Measurements from ENCODE around the gene TBC1D21.

DNA sequence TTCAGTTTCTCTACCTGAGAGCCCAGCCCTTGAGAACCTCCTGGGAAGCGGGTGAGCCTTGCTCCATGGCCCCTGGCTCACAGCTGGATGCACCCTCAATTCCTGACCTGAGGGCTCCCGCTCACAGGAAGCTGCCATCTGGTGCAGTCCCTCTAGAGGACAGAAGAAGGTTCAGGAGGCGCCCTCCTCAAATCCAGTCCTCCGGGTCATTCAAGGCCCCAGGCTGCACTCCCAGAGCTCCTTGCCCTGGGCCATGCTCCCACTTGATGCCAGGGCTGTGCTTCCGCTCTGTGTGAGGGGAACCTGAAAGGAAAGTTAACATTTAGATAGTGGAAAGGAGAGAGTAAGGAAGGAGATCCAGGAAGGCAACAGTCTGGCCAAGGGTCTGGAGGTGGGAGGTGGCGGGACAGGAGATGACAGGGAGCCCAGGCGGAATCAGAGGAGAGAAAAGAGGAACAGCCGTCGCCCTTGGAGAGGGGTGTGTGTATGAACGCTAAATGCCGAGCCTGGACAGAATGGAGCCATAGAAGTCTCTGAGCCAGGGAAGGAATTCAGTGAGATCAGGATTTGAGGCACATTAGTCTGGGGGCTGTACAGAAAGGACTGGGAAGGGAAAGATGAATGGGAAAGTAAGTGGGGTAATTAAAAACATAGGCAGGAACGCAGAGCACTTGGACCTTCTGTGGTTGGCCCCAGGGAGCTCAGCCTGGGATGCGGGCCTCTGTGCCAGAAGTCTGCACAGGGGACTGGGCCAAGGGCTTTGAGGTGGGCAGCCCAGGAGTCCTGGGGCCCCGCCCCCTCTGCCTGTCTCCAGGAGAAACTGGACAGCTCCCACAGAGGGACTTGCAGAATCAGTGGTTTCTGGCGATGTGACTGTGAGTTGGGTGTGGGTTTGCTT, 26.1 kb downstream of the TBC1D21 start:
- TF ChIP-seq EZH2 (IDR thresholded peaks at IDR 0.05; ENCODE audit: borderline replicate concordance, low read length) (no peak), CTCF (conservative IDR thresholded peaks at IDR 0.05 in 1 of 2, IDR thresholded peaks at IDR 0.05 in 1 of 2; ENCODE audit: extremely low read depth in 1 of 2, insufficient read depth in 1 of 2, low read depth in 1 of 2, low read length in 2 of 2) (no peak)

All from mammary epithelial cell (primary cell).